Right lobe of liver (tissue), 6 donors: ENCODE data around the gene CRNKL1. TPM values are rescaled to one million over a fixed set of nuclear protein-coding genes. Genes with fewer than 3 reads are reported as not detected.
A peak's percentile ranks its signal among the peaks of the same experiment; 100 is the strongest.

Source experiments
- ATAC-seq, 4 donors: fragments of 200-7000 bp; cut with Tn5 transposase; one replicate each; pipeline ENCODE4 v1.9.1; 2020; ENCODE audit warnings: mild to moderate bottlenecking in 4 of 4, moderate library complexity in 4 of 4
- DNase-seq, 3 donors: peaks; one replicate each; pipeline ENCODE4 v3.0.0-alpha.2; 2020
- H3K27ac ChIP-seq, 3 donors: fragments of 200-600 bp; one replicate each; pipeline ENCODE4 v1.8.0; 2022
- H3K27me3 ChIP-seq, 2 donors: fragments of 200-600 bp; one replicate each; pipeline ENCODE4 v1.8.0; 2022
- H3K36me3 ChIP-seq, 4 donors: fragments of 200-600 bp; sonication (generic) in 1 of 4; one replicate each; pipeline versions ENCODE4 v1.5.1 to v1.8.0; 2017 to 2022; ENCODE audit warnings: control low read depth in 1 of 4
- H3K4me1 ChIP-seq, 4 donors: fragments of 200-600 bp; sonication (generic) in 1 of 4; one replicate each; pipeline versions ENCODE4 v1.5.1 to v1.8.0; 2017 to 2022; ENCODE audit warnings: control low read depth in 1 of 4
- H3K4me3 ChIP-seq, 3 donors: fragments of 200-600 bp; one replicate each; pipeline ENCODE4 v1.8.0; 2022
- H3K9me3 ChIP-seq, 4 donors: fragments of 200-600 bp; sonication (generic) in 1 of 4; one replicate each; pipeline versions ENCODE4 v1.5.1 to v1.8.0; 2017 to 2022; ENCODE audit warnings: control low read depth in 1 of 4
- CTCF ChIP-seq, 4 donors: fragments of 200-600 bp in 3 of 4; fragments of 450-650 bp in 1 of 4; IDR thresholded peaks; one replicate each; pipeline versions ENCODE4 v1.5.1 to v1.8.0; 2016 to 2022; ENCODE audit warnings: antibody characterized with exemption in 4 of 4, mild to moderate bottlenecking in 2 of 4
- POLR2A ChIP-seq: fragments of 450-650 bp; IDR thresholded peaks from one replicate; pipeline ENCODE4 v1.6.1; 2017; ENCODE audit warnings: antibody characterized with exemption, mild to moderate bottlenecking
- WGBS: methylation state at CpG from one replicate; pipeline ENCODE4 v1.1.6; 2018; ENCODE audit warnings: low coverage, low lambda C conversion rate; ENCODE audit not compliant: insufficient coverage; ENCODE audit errors: missing lambda C conversion rate; 5-methylcytosine and 5-hydroxymethylcytosine counted together
- intact Hi-C, 2 donors: fragments of 100-400 bp; cut with DNase I; formaldehyde crosslinking; loops; one replicate each; pipeline versions ENCODE4 v1.11.2 to v1.14.1; 2022
- total RNA-seq, 6 experiments: library from RNA; depleted of rRNA in 2 of 6; stranded (reverse); fragments of >200 nt in 2 of 6; fragmentation: NEBNext Ultra II Directional in 3 of 6; extraction: Animal tissue kit (Norgen Biotek cat#: 25700) in 3 of 6; gene quantifications; one replicate each; pipeline versions ENCODE4 v1.1.0 to v1.2.4, GENCODE V29; 2016 to 2023
- donor health status: DM: no; HTN: yes; CAD: no.
- donor health status: DM: no; HTN: no; CAD: no.
- donor health status: DM: no; HTN: no; CAD: no.
- donor health status: DM: no; HTN: yes; CAD: no.
- donor health status: DM: no; HTN: yes; CAD: no.

The CRNKL1 gene
- total RNA-seq, 6 experiments from 2014 or later: 5.5 to 13.2 (median 7.2) TPM

GRCh38 chr20:20085071-20085470, 32.8 kb upstream of the CRNKL1 start:
- Histone ChIP-seq H3K27ac (no peak overlapping the region), H3K4me1 (no peaks in the 10 kb centered on the region), H3K4me3 (no peak overlapping the region), H3K9me3 (no peaks in the 10 kb centered on the region), H3K36me3 (no peaks in the 10 kb centered on the region), H3K27me3 (no peaks in the 10 kb centered on the region)
- WGBS: 74% methylated on average over 9 of the region's 9 CpGs
- TF ChIP-seq CTCF (IDR thresholded peaks at IDR 0.05) (no peak), POLR2A (no peak)
- intact Hi-C loops: loop anchor here in 1 of 2 donors (10.0 kb wide), 1 partner anchor 150 kb away; no protein-coding TSS in a partner anchor
- no peak for DNase-seq
- ATAC-seq: no peak

DNA sequence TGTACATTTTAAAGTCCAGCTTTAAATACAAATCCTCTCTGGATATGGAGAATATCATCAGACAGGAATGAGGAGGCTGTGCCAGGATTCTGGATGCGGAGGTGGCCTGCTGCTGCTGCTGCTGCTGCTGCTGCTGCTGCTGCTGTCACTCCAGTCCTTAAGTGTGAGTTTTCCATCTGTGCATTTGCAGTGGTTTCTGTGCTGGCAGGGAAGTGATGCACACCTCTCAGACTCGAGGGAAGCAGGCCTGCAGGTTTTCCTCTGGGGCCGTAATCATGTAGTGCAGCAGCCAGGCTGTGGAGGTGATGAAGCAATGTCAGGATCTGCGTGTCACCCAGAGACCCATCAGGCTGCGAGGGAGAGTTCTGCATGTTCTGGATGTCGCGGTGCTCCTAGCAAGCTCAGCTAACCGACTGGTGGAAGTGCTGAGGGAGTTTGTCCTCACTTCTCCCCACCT, 32.1 kb upstream of the CRNKL1 start:
- no peak for ATAC-seq
- Histone ChIP-seq H3K36me3 (no peaks in the 10 kb centered on the region), H3K9me3 (no peaks in the 10 kb centered on the region), H3K4me3 (no peak overlapping the region), H3K27ac (no peak overlapping the region), H3K4me1 (no peaks in the 10 kb centered on the region), H3K27me3 (no peaks in the 10 kb centered on the region)
- WGBS: 51% methylated on average over 5 of the region's 8 CpGs
- TF ChIP-seq POLR2A (no peak), CTCF (IDR thresholded peaks at IDR 0.05) (no peak)
- DNase-seq: no peak
- intact Hi-C loops: loop anchor here in 1 of 2 donors (10.0 kb wide), 1 partner anchor 150 kb away; no protein-coding TSS in a partner anchor

DNA sequence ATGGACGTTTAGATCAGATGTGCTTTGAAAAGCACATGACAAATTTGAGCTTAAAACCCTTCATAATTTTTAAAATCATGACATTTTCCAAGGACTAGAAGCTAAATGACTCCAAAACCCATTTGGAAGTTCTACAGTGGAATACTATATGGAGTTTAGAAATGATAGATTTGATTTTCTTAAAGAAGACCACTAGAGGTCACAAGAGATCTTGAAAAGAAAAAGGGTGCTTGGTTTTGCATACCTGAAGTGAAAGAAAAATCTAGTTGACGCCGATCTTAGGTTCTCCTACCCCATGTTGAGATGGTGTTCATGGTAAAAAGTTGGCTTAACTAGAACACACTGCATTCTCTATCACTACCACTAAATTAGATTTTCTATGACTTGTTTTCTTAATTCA, 31.5 kb upstream of the CRNKL1 start:
- ATAC-seq (peak; percentile 55 to 77 (median 70)), DNase-seq (no peak)
- Histone ChIP-seq H3K36me3 (no peaks in the 10 kb centered on the region), H3K4me3 (no peak overlapping the region), H3K4me1 (no peaks in the 10 kb centered on the region), H3K9me3 (no peaks in the 10 kb centered on the region), H3K27ac (no peak overlapping the region), H3K27me3 (no peaks in the 10 kb centered on the region)
- intact Hi-C loops: loop anchor here in 1 of 2 donors (10.0 kb wide), 1 partner anchor 151 kb away; no protein-coding TSS in a partner anchor
- 3% methylated on average over 3 of the region's 3 CpGs for WGBS
- TF ChIP-seq POLR2A (no peak), CTCF (IDR thresholded peaks at IDR 0.05) (peak; percentile 45 to 58 (median 48))

GRCh38 chr20:20079102-20079784, 27.0 kb upstream of the CRNKL1 start:
- intact Hi-C loops: no loop called here
- H3K4me3 ChIP-seq: no peak overlapping the region

More at GRCh38 chr20:20079102-20079784, 27.0 kb upstream of the CRNKL1 start:
- no peak for DNase-seq
- no peaks in the 10 kb centered on the region for H3K4me1 ChIP-seq
- 42% methylated on average over 5 of the region's 5 CpGs for WGBS
- no peaks in the 10 kb centered on the region for H3K27me3 ChIP-seq
- H3K36me3 ChIP-seq: no peaks in the 10 kb centered on the region
- no peak for ATAC-seq
- no peak for TF ChIP-seq POLR2A
- TF ChIP-seq CTCF (IDR thresholded peaks at IDR 0.05): no peak
- H3K27ac ChIP-seq: no peak overlapping the region
- no peaks in the 10 kb centered on the region for H3K9me3 ChIP-seq
